GM19438 (cell line): ENCODE measurements around the gene DCC.

Experiments
- ATAC-seq: cut with Tn5 transposase; IDR thresholded peaks from one replicate; pipeline ENCODE4 v1.9.1; 2021; ENCODE audit warnings: low read depth; ENCODE audit not compliant: unreplicated experiment

The DCC gene

GRCh38 chr18:52339891-52340371 lies at the start of gene DCC:
Gene DCC (plus strand): TSS chr18:52340197. CDS start chr18:52340788, 591 bp downstream.
- no peak for ATAC-seq

- no peak for ATAC-seq
Observed at GRCh38 chr18:52310651-52311050, 29.3 kb upstream of the DCC start.

- no peak for ATAC-seq
Observed at GRCh38 chr18:52311331-52311730, 28.7 kb upstream of the DCC start.

- no peak for ATAC-seq
Observed at GRCh38 chr18:52312346-52312745, 27.7 kb upstream of the DCC start.

- no peak for ATAC-seq
Observed at GRCh38 chr18:52313213-52313612, 26.8 kb upstream of the DCC start.

GRCh38 chr18:52319424-52319983 lies 20.5 kb upstream of the DCC start:
- ATAC-seq, result no peak

GRCh38 chr18:52322307-52322706 lies 17.7 kb upstream of the DCC start:
- no peak for ATAC-seq

- ATAC-seq, result no peak
Observed at GRCh38 chr18:52323802-52324201, 16.2 kb upstream of the DCC start.

GRCh38 chr18:52325997-52326396 lies 14.0 kb upstream of the DCC start:
- ATAC-seq, result no peak

- no peak for ATAC-seq
Observed at GRCh38 chr18:52333860-52334259, 6.1 kb upstream of the DCC start.

- no peak for ATAC-seq
Observed at GRCh38 chr18:52334307-52334706, 5.7 kb upstream of the DCC start.

GRCh38 chr18:52334896-52335295 lies 5.1 kb upstream of the DCC start:
- no peak for ATAC-seq

- no peak for ATAC-seq
Observed at GRCh38 chr18:52337276-52337675, 2.7 kb upstream of the DCC start.

- ATAC-seq, result no peak
Observed at GRCh38 chr18:52340406-52341102, 557 bp downstream of the DCC start.

GRCh38 chr18:52341103-52341432 lies 1.1 kb downstream of the DCC start:
- no peak for ATAC-seq

- no peak for ATAC-seq
Observed at GRCh38 chr18:52341608-52342381, 1.8 kb downstream of the DCC start.

- ATAC-seq, result no peak
Observed at GRCh38 chr18:52342456-52342855, 2.5 kb downstream of the DCC start.

GRCh38 chr18:52343138-52343537 lies 3.1 kb downstream of the DCC start:
- ATAC-seq, result no peak

- ATAC-seq, result no peak
Observed at GRCh38 chr18:52343731-52344340, 3.8 kb downstream of the DCC start.

- ATAC-seq, result no peak
Observed at GRCh38 chr18:52344881-52345280, 4.9 kb downstream of the DCC start.

GRCh38 chr18:52345428-52345827 lies 5.4 kb downstream of the DCC start:
- ATAC-seq, result no peak
